Naive thymus-derived CD8-positive, alpha-beta T cell (primary cell): ENCODE measurements around the gene RASA1. TPM values are rescaled to one million over a fixed set of nuclear protein-coding genes. Genes with fewer than 3 reads are reported as not detected.
"Not testable (repeated sequence)": the region's sequence is repeated elsewhere in the genome, so short reads cannot be mapped to it uniquely, and the experiment has no call there.

Experiments
- ATAC-seq, 2 donors: fragments of 150-1000 bp; cut with Tn5 transposase in 1 of 2; sonication (Bioruptor Pico), chemical (Tn5 transposase) in 1 of 2; 1 replicate in 1 of 2; 2 replicates in 1 of 2; pipeline ENCODE4 v1.10.0; 2021; ENCODE audit warnings: mild to moderate bottlenecking in 2 of 2, moderate library complexity in 2 of 2
- POLR2A ChIA-PET: fragments of 350-600 bp; sonication (Branson Sonifier 250); formaldehyde crosslinking; loops from one replicate; lab custom pipeline; 2021; ENCODE audit warnings: antibody characterized with exemption; lab: Charles Lee
- DNase-seq, 10 donors: peaks; one replicate each; pipeline versions ENCODE4 v3.0.0 to v3.0.0-alpha.2; 2020 to 2022
- H3K27ac Mint-ChIP-seq, 10 donors: one replicate each; pipeline ENCODE4 v1.8.0; 2020 to 2022; ENCODE audit warnings: mild to moderate bottlenecking in 10 of 10, mixed read lengths in 10 of 10, moderate library complexity in 4 of 10, inconsistent platforms in 1 of 10
- H3K27me3 Mint-ChIP-seq, 5 donors: one replicate each; pipeline ENCODE4 v1.8.0; 2021 to 2022; ENCODE audit warnings: mixed read lengths in 5 of 5
- H3K36me3 Mint-ChIP-seq, 3 donors: one replicate each; pipeline ENCODE4 v1.8.0; 2020 to 2022; ENCODE audit warnings: mixed read lengths in 3 of 3, mild to moderate bottlenecking in 2 of 3, inconsistent platforms in 1 of 3
- H3K4me1 Mint-ChIP-seq, 4 donors: one replicate each; pipeline ENCODE4 v1.8.0; 2021 to 2022; ENCODE audit warnings: mixed read lengths in 4 of 4
- H3K4me3 Mint-ChIP-seq, 10 donors: one replicate each; pipeline ENCODE4 v1.8.0; 2020 to 2022; ENCODE audit warnings: mild to moderate bottlenecking in 10 of 10, mixed read lengths in 10 of 10, moderate library complexity in 6 of 10, inconsistent platforms in 1 of 10
- H3K9me3 Mint-ChIP-seq, 9 donors: one replicate each; pipeline ENCODE4 v1.8.0; 2020 to 2022; ENCODE audit warnings: mixed read lengths in 9 of 9, mild to moderate bottlenecking in 3 of 9, inconsistent platforms in 1 of 9, moderate library complexity in 1 of 9
- polyA plus RNA-seq, 3 donors: library from polyadenylated mRNA; unstranded; fragments of 300-500 nt; fragmentation: Illumina TruSeq; gene quantifications; one replicate each; pipeline ENCODE4 v1.2.3, GENCODE V29; 2021
- total RNA-seq, 8 experiments: library from RNA in 2 of 8; stranded (reverse) in 2 of 8; gene quantifications; one replicate each; pipeline ENCODE4 v1.2.3 and lab custom pipeline; 2021 to 2026

Gene RASA1
- total and polyA plus RNA-seq, 5 experiments from 2014 or later, result 3.4 to 26.1 (median 7.7) TPM

GRCh38 chr5:87298692-87299362 is 31.1 kb downstream of the RASA1 start:
- Mint-ChIP-seq H3K27me3 (no peaks in the 10 kb centered on the region), H3K9me3 (peaks cover 0 to 10% (median 0%) of the 10 kb centered on the region in 9 donors), H3K4me1 (peaks cover 26 to 77% (median 71%) of the 10 kb centered on the region in 4 donors), H3K27ac (peak overlapping the region in 4 of 10 donors; percentile 27 to 86 (median 52)), H3K4me3 (peak overlapping the region in 1 of 10 donors; percentile 60), H3K36me3 (peaks cover 0 to 19% (median 16%) of the 10 kb centered on the region in 3 donors)
- DNase-seq, result no peak
- POLR2A ChIA-PET, result interaction anchor here (0.6 to 0.7 kb wide), 2 partner anchors 27 to 40 kb away, joined by 3 to 4 read pairs; no protein-coding TSS in a partner anchor
- ATAC-seq, result no peak

- Mint-ChIP-seq H3K36me3 (peaks cover 5 to 26% (median 26%) of the 10 kb centered on the region in 3 donors), H3K27ac (peak overlapping the region in 1 of 10 donors; percentile 54), H3K4me3 (no peak overlapping the region), H3K4me1 (peaks cover 21 to 67% (median 59%) of the 10 kb centered on the region in 4 donors), H3K9me3 (peaks cover 0 to 10% (median 0%) of the 10 kb centered on the region in 9 donors), H3K27me3 (no peaks in the 10 kb centered on the region)
- ATAC-seq (no peak), DNase-seq (no peak)
- POLR2A ChIA-PET, result no interaction called here
Observed at GRCh38 chr5:87300176-87300575, 32.5 kb downstream of the RASA1 start.

GRCh38 chr5:87300744-87301143 is 33.1 kb downstream of the RASA1 start:
- POLR2A ChIA-PET, result no interaction called here
- Mint-ChIP-seq H3K4me3 (no peak overlapping the region), H3K27ac (peak overlapping the region in 2 of 10 donors; percentile 28 to 82), H3K9me3 (peaks cover 0 to 14% (median under 1%) of the 10 kb centered on the region in 9 donors), H3K4me1 (peaks cover 21 to 66% (median 58%) of the 10 kb centered on the region in 4 donors), H3K27me3 (no peaks in the 10 kb centered on the region), H3K36me3 (peaks cover 11 to 32% (median 31%) of the 10 kb centered on the region in 3 donors)
- no peak for DNase-seq
- ATAC-seq, result no peak

DNA sequence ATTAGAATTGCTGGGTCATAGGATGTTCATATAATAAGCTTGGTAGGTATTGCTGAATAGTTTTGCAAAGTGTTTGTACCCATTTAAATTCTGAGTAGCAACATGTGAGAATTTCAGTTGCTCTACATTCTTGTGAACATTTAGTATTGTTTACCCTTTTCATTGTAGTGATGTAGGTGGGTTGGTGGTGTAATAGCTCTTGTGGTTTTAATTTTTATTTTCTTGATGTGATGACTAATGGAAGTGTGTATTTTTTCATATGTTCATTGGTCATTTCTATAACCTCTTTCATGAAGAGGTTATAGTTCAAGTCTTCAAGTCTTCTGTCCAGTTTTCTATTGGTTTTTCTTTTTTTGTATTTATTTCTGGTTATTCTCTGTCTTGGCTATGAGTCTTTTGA is 34.4 kb downstream of the RASA1 start:
- Mint-ChIP-seq H3K27me3 (no peaks in the 10 kb centered on the region), H3K4me3 (no peak overlapping the region), H3K9me3 (peaks cover 0 to 12% (median 4%) of the 10 kb centered on the region in 9 donors), H3K27ac (peak overlapping the region in 2 of 10 donors; percentile 31 to 69), H3K36me3 (peaks cover 21 to 43% (median 40%) of the 10 kb centered on the region in 3 donors), H3K4me1 (peaks cover 18 to 56% (median 47%) of the 10 kb centered on the region in 4 donors)
- ATAC-seq (no peak), DNase-seq (no peak)
- POLR2A ChIA-PET, result no interaction called here

- H3K36me3 Mint-ChIP-seq, result peaks cover 25 to 47% (median 41%) of the 10 kb centered on the region in 3 donors
Observed at GRCh38 chr5:87303324-87303723, 35.6 kb downstream of the RASA1 start.

DNA sequence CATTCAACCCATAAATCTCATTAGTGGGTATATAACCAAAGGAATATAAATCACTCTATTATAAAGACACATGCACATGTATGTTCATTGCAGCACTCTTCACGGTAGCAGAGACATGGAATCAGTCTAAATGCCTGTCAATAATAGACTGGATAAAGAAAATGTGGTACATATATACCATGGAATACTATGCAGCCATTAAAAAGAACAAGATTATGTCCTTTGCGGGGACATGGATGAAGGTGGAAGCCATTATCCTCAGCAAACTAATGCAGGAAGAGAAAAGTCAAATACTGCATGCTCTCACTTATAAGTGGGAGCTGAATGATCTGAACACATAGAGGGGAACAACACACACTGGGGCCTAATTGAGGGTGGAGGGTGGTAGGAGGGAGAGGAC is 38.4 kb downstream of the RASA1 start:
- POLR2A ChIA-PET, H3K27me3 Mint-ChIP-seq, DNase-seq, ATAC-seq, H3K4me3 Mint-ChIP-seq: not testable (repeated sequence)
- Mint-ChIP-seq H3K4me1 (peaks cover 11 to 53% (median 47%) of the 10 kb centered on the region in 4 donors), H3K9me3 (peaks cover 0 to 12% (median 4%) of the 10 kb centered on the region in 9 donors), H3K36me3 (peaks cover 25 to 47% (median 42%) of the 10 kb centered on the region in 3 donors), H3K27ac (peak overlapping the region in 1 of 10 donors; percentile 39)

More at GRCh38 chr5:87303324-87303723, 35.6 kb downstream of the RASA1 start:
- ATAC-seq (no peak), DNase-seq (no peak)
- Mint-ChIP-seq H3K4me3 (no peak overlapping the region), H3K9me3 (peaks cover 0 to 12% (median 4%) of the 10 kb centered on the region in 9 donors), H3K4me1 (peaks cover 15 to 53% (median 43%) of the 10 kb centered on the region in 4 donors), H3K27ac (peak overlapping the region in 2 of 10 donors; percentile 3 to 4), H3K27me3 (no peaks in the 10 kb centered on the region)
- POLR2A ChIA-PET, result no interaction called here

GRCh38 chr5:87307796-87308423 is 40.2 kb downstream of the RASA1 start:
- Mint-ChIP-seq H3K36me3 (peaks cover 25 to 46% (median 45%) of the 10 kb centered on the region in 3 donors), H3K9me3 (peaks cover 0 to 12% (median 4%) of the 10 kb centered on the region in 9 donors), H3K4me1 (peaks cover 13 to 51% (median 43%) of the 10 kb centered on the region in 4 donors), H3K27me3 (no peaks in the 10 kb centered on the region), H3K4me3 (no peak overlapping the region), H3K27ac (peak overlapping the region in 5 of 10 donors; percentile 0 to 72 (median 55))
- POLR2A ChIA-PET, result no interaction called here
- DNase-seq (no peak), ATAC-seq (no peak)

- Mint-ChIP-seq H3K9me3 (peaks cover 0 to under 1% (median 0%) of the 10 kb centered on the region in 9 donors), H3K27me3 (no peaks in the 10 kb centered on the region), H3K27ac (peak overlapping the region in 1 of 10 donors; percentile 54), H3K36me3 (peaks cover 6 to 13% (median 13%) of the 10 kb centered on the region in 3 donors), H3K4me3 (peak overlapping the region in 1 of 10 donors; percentile 24), H3K4me1 (peaks cover 25 to 70% (median 64%) of the 10 kb centered on the region in 4 donors)
- no peak for DNase-seq
- POLR2A ChIA-PET, result no interaction called here
- no peak for ATAC-seq
Observed at GRCh38 chr5:87311405-87312279, 44.0 kb downstream of the RASA1 start.

GRCh38 chr5:87313216-87313615 is 45.5 kb downstream of the RASA1 start:
- no peak for DNase-seq
- Mint-ChIP-seq H3K9me3 (peaks cover 0 to under 1% (median 0%) of the 10 kb centered on the region in 9 donors), H3K27me3 (no peaks in the 10 kb centered on the region), H3K4me3 (no peak overlapping the region), H3K36me3 (peaks cover 0 to 18% (median 11%) of the 10 kb centered on the region in 3 donors), H3K27ac (peak overlapping the region in 3 of 10 donors; percentile 3 to 74 (median 25)), H3K4me1 (peaks cover 25 to 71% (median 59%) of the 10 kb centered on the region in 4 donors)
- ATAC-seq, result no peak
- POLR2A ChIA-PET, result no interaction called here

GRCh38 chr5:87319469-87319868 is 51.8 kb downstream of the RASA1 start:
- no peaks in the 10 kb centered on the region for H3K27me3 Mint-ChIP-seq
- peaks cover 0 to 5% (median 0%) of the 10 kb centered on the region in 9 donors for H3K9me3 Mint-ChIP-seq
- ATAC-seq, result no peak
- no peak overlapping the region for H3K27ac Mint-ChIP-seq
- H3K4me1 Mint-ChIP-seq, result peaks cover 39 to 73% (median 53%) of the 10 kb centered on the region in 4 donors
- POLR2A ChIA-PET, result no interaction called here
- no peak for DNase-seq
- peaks cover 15 to 33% (median 16%) of the 10 kb centered on the region in 3 donors for H3K36me3 Mint-ChIP-seq
- no peak overlapping the region for H3K4me3 Mint-ChIP-seq

GRCh38 chr5:87321605-87322004 is 53.9 kb downstream of the RASA1 start:
- peaks cover 0 to 5% (median 0%) of the 10 kb centered on the region in 9 donors for H3K9me3 Mint-ChIP-seq
- H3K4me1 Mint-ChIP-seq, result peaks cover 39 to 72% (median 60%) of the 10 kb centered on the region in 4 donors
- no peak for DNase-seq
- ATAC-seq, result no peak
- H3K36me3 Mint-ChIP-seq, result peaks cover 15 to 33% (median 16%) of the 10 kb centered on the region in 3 donors
- no peak overlapping the region for H3K4me3 Mint-ChIP-seq
- H3K27ac Mint-ChIP-seq, result peak overlapping the region in 1 of 10 donors; percentile 7
- POLR2A ChIA-PET, result no interaction called here
- H3K27me3 Mint-ChIP-seq, result no peaks in the 10 kb centered on the region

GRCh38 chr5:87322381-87322780 is 54.7 kb downstream of the RASA1 start:
- no peak for ATAC-seq
- Mint-ChIP-seq H3K27ac (peak overlapping the region in 5 of 10 donors; percentile 29 to 71 (median 44)), H3K4me3 (no peak overlapping the region), H3K27me3 (no peaks in the 10 kb centered on the region), H3K36me3 (peaks cover 15 to 30% (median 16%) of the 10 kb centered on the region in 3 donors), H3K4me1 (peaks cover 40 to 70% (median 60%) of the 10 kb centered on the region in 4 donors), H3K9me3 (peaks cover 0 to 5% (median 0%) of the 10 kb centered on the region in 9 donors)
- POLR2A ChIA-PET, result no interaction called here
- no peak for DNase-seq
